Mesenchymal stem cell (in vitro differentiated cells and primary cell): ENCODE results near the gene MOB3B.
"Not testable (repeated sequence)": the region's sequence is repeated elsewhere in the genome, so short reads cannot be mapped to it uniquely, and the experiment has no call there.

Experiments
- DNase-seq: peaks from one replicate; pipeline ENCODE4 v3.0.0-alpha.2; 2013
- H2AFZ ChIP-seq: one replicate; pipeline ENCODE4 v1.6.1; 2013; ENCODE audit warnings: low read depth, mild to moderate bottlenecking, control low read depth, inconsistent platforms, low read length, moderate library complexity
- H2AK5ac ChIP-seq: 2 replicates; pipeline ENCODE4 v1.6.1; 2013; ENCODE audit warnings: low read length, moderate library complexity, mild to moderate bottlenecking, inconsistent platforms; ENCODE audit not compliant: severe bottlenecking
- H2BK120ac ChIP-seq: one replicate; pipeline ENCODE4 v1.6.1; 2013; ENCODE audit warnings: low read depth, mild to moderate bottlenecking, inconsistent platforms, low read length, moderate library complexity
- H2BK12ac ChIP-seq, 2 experiments: one replicate each; pipeline ENCODE4 v1.6.1; 2013; ENCODE audit warnings: inconsistent platforms in 2 of 2, low read length in 2 of 2, mild to moderate bottlenecking in 2 of 2, moderate library complexity in 2 of 2, control low read depth in 1 of 2
- H2BK15ac ChIP-seq: one replicate; pipeline ENCODE4 v1.6.1; 2013; ENCODE audit warnings: mild to moderate bottlenecking, low read depth, inconsistent platforms; ENCODE audit not compliant: poor library complexity, severe bottlenecking
- H2BK5ac ChIP-seq: 2 replicates; pipeline ENCODE4 v1.6.1; 2013; ENCODE audit warnings: low read depth, mild to moderate bottlenecking, low read length, control low read depth, inconsistent platforms; ENCODE audit not compliant: poor library complexity, severe bottlenecking
- H3K14ac ChIP-seq, 2 experiments: one replicate each; pipeline ENCODE4 v1.6.1; 2013; ENCODE audit warnings: inconsistent platforms in 2 of 2, low read length in 2 of 2, control low read depth in 1 of 2, mild to moderate bottlenecking in 1 of 2, moderate library complexity in 1 of 2
- H3K18ac ChIP-seq, 2 experiments: one replicate each; pipeline ENCODE4 v1.6.1; 2013; ENCODE audit warnings: inconsistent platforms in 2 of 2, low read length in 2 of 2, control low read depth in 1 of 2, low read depth in 1 of 2, mild to moderate bottlenecking in 1 of 2
- H3K23ac ChIP-seq, 2 experiments: one replicate each; pipeline ENCODE4 v1.6.1; 2013; ENCODE audit warnings: inconsistent platforms in 2 of 2, low read length in 2 of 2, mild to moderate bottlenecking in 2 of 2, moderate library complexity in 2 of 2, control low read depth in 1 of 2
- H3K27ac ChIP-seq: 2 replicates; pipeline ENCODE4 v1.5.1; 2013; ENCODE audit warnings: mild to moderate bottlenecking, moderate library complexity, low read length, control low read depth, inconsistent platforms; ENCODE audit not compliant: poor library complexity, severe bottlenecking
- H3K27me3 ChIP-seq, 2 experiments: 2 replicates each; pipeline versions ENCODE4 v1.6.1 to v1.7.0; 2013; ENCODE audit warnings: low read length in 2 of 2, mild to moderate bottlenecking in 2 of 2, moderate library complexity in 2 of 2, control low read depth in 1 of 2, inconsistent platforms in 1 of 2; ENCODE audit not compliant: control insufficient read depth in 1 of 2, insufficient read depth in 1 of 2
- H3K36me3 ChIP-seq, 2 experiments: 2 replicates each; pipeline versions ENCODE4 v1.6.1 to v1.7.0; 2013; ENCODE audit warnings: low read length in 2 of 2, control low read depth in 1 of 2, inconsistent platforms in 1 of 2, low read depth in 1 of 2, mild to moderate bottlenecking in 1 of 2; ENCODE audit not compliant: insufficient read depth in 2 of 2, control insufficient read depth in 1 of 2
- H3K4ac ChIP-seq, 2 experiments: one replicate each; pipeline ENCODE4 v1.6.1; 2013; ENCODE audit warnings: inconsistent platforms in 2 of 2, low read length in 2 of 2, mild to moderate bottlenecking in 2 of 2, moderate library complexity in 2 of 2, control low read depth in 1 of 2, low read depth in 1 of 2
- H3K4me1 ChIP-seq: 2 replicates; pipeline ENCODE4 v1.6.1; 2013; ENCODE audit warnings: low read depth, low read length, control low read depth; ENCODE audit not compliant: control insufficient read depth, insufficient read depth
- H3K4me2 ChIP-seq: 2 replicates; pipeline ENCODE4 v1.6.1; 2013; ENCODE audit warnings: low read length, mild to moderate bottlenecking, inconsistent platforms; ENCODE audit not compliant: poor library complexity, severe bottlenecking
- H3K4me3 ChIP-seq, 2 experiments: 2 replicates each; pipeline versions ENCODE4 v1.5.1 to v1.7.0; 2013; ENCODE audit warnings: low read length in 2 of 2, mild to moderate bottlenecking in 2 of 2, control low read depth in 1 of 2, low read depth in 1 of 2; ENCODE audit not compliant: insufficient read depth in 1 of 2
- H3K79me1 ChIP-seq: replicated peaks from 2 replicates; pipeline ENCODE4 v1.6.1; 2013; ENCODE audit warnings: mild to moderate bottlenecking, control low read depth, low read length, inconsistent platforms; ENCODE audit not compliant: poor library complexity, severe bottlenecking
- H3K9ac ChIP-seq: 2 replicates; pipeline ENCODE4 v1.7.0; 2013; ENCODE audit warnings: mild to moderate bottlenecking, low read length, moderate library complexity
- H3K9me3 ChIP-seq: 2 replicates; pipeline ENCODE4 v1.7.0; 2013; ENCODE audit warnings: mild to moderate bottlenecking, low read length; ENCODE audit not compliant: control insufficient read depth
- H4K8ac ChIP-seq: one replicate; pipeline ENCODE4 v1.6.1; 2013; ENCODE audit warnings: inconsistent platforms, mild to moderate bottlenecking, low read length, moderate library complexity
- H4K91ac ChIP-seq: one replicate; pipeline ENCODE4 v1.6.1; 2013; ENCODE audit warnings: mild to moderate bottlenecking, low read length, inconsistent platforms
- WGBS: methylation state at CpG from one replicate; pipeline ENCODE4 v1.1.7; 2013; ENCODE audit warnings: mixed read lengths; 5-methylcytosine and 5-hydroxymethylcytosine counted together

Gene MOB3B

DNA sequence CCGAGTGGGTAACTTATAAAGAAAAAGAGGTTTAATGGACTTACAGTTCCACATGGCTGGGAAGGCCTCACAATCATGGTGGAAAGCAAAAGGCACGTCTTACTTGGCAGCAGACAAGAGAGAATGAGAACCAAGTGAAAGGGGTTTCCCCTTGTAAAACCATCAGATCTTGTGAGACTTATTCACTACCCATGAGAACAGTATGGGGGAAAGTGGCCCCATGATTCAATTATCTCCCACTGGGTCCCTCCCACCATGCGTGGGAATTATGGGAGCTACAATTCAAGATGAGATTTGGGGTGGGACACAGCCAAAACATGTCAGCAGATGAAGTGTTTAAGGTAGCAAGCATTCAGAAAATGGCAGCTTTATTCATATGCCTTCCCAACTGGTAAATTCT is 81.3 kb downstream of the MOB3B start:
- H3K4me1 ChIP-seq, H3K9ac ChIP-seq, H3K36me3 ChIP-seq, H2BK5ac ChIP-seq, H3K14ac ChIP-seq, H3K4ac ChIP-seq, H3K27me3 ChIP-seq, H4K8ac ChIP-seq, H4K91ac ChIP-seq, H2AFZ ChIP-seq, DNase-seq, H3K4me3 ChIP-seq, H2AK5ac ChIP-seq, H3K27ac ChIP-seq, H3K79me1 ChIP-seq, H3K9me3 ChIP-seq, H3K18ac ChIP-seq, H3K4me2 ChIP-seq, H2BK15ac ChIP-seq, H2BK12ac ChIP-seq, H2BK120ac ChIP-seq, H3K23ac ChIP-seq: not testable (repeated sequence)
- 82% methylated on average over 3 of the region's 3 CpGs for WGBS

DNA sequence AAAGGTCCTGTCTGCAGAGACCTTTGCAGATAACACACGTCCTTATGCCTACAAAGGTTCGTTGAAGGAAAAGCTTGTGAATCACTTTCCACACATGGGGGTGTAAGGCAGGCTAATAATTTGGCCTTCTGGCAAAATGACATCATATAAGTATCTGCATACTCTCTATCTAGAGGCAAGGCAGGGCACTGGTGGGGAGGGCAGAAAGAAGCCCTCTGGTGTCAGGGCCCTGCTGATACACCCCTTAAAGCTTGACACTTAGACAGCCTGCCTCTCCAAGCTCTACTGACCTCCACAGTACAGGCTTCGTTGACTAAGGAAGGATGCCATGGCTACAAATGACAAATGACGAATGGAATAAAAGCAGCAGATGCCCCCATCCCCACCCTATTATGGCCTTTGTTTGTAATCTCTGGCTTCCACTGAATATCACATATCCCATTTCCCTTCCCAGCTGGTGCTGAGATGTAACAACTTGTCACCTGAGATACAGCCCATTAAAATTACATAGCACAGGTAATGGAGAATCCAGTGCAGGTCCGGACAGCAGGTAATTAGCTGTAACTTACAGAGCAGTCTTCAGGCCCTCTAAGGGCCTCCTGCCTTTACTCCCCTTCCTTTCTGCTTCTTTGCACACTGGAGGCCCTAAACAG is 82.5 kb downstream of the MOB3B start:
- no peak overlapping the region for H3K27ac ChIP-seq
- H3K4me3 ChIP-seq: no peak overlapping the region
- no peak overlapping the region for H3K4me2 ChIP-seq
- no peak overlapping the region for H3K14ac ChIP-seq
- H2AFZ ChIP-seq: no peak overlapping the region
- no peak for DNase-seq
- WGBS: 74% methylated on average over 4 of the region's 5 CpGs
- no peak overlapping the region for H3K4ac ChIP-seq
- no peaks in the 10 kb centered on the region for H3K79me1 ChIP-seq
- H2BK5ac ChIP-seq: no peak overlapping the region
- H3K4me1 ChIP-seq: no peaks in the 10 kb centered on the region
- H2BK12ac ChIP-seq: no peak overlapping the region
- H3K9me3 ChIP-seq: no peaks in the 10 kb centered on the region
- H3K23ac ChIP-seq: no peak overlapping the region
- H4K8ac ChIP-seq: no peak overlapping the region
- no peak overlapping the region for H3K9ac ChIP-seq
- no peaks in the 10 kb centered on the region for H3K36me3 ChIP-seq
- H3K18ac ChIP-seq: no peak overlapping the region
- no peak overlapping the region for H2AK5ac ChIP-seq
- H2BK15ac ChIP-seq: no peak overlapping the region
- H2BK120ac ChIP-seq: no peak overlapping the region
- peaks cover 0 to 6% of the 10 kb centered on the region in 2 experiments for H3K27me3 ChIP-seq
- H4K91ac ChIP-seq: no peak overlapping the region

DNA sequence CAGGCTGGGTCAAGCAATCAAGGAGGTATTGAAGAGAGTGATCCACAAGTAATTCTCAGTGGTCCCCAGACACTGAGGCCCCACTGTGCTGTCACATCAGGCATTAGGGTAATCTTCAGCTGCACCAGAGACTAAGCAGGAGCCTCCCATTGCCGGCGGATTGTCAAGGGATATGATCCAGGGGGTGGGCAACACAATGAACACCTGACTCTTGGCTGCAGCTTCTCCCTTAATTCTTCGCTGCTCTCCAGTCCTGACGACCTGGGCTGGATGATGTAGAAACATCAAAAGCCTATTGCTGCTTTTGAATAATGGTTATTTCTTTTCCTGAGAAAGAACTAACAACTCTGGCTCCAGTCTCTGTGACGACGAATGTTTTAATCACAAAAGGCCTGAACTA is 83.9 kb downstream of the MOB3B start:
- Histone ChIP-seq H3K14ac (no peak overlapping the region), H4K91ac (no peak overlapping the region), H3K4ac (no peak overlapping the region), H2BK120ac (no peak overlapping the region), H3K18ac (no peak overlapping the region), H4K8ac (no peak overlapping the region), H3K36me3 (no peaks in the 10 kb centered on the region), H2BK15ac (no peak overlapping the region), H2AK5ac (no peak overlapping the region), H3K79me1 (no peaks in the 10 kb centered on the region), H3K27ac (no peak overlapping the region), H3K27me3 (peaks cover 0 to 6% of the 10 kb centered on the region in 2 experiments), H2BK12ac (no peak overlapping the region), H3K9ac (no peak overlapping the region), H2AFZ (no peak overlapping the region), H3K9me3 (no peaks in the 10 kb centered on the region), H3K23ac (no peak overlapping the region), H3K4me2 (no peak overlapping the region), H2BK5ac (no peak overlapping the region), H3K4me3 (no peak overlapping the region), H3K4me1 (peaks cover 2% of the 10 kb centered on the region)
- no peak for DNase-seq
- WGBS: 79% methylated on average over 6 of the region's 6 CpGs

DNA sequence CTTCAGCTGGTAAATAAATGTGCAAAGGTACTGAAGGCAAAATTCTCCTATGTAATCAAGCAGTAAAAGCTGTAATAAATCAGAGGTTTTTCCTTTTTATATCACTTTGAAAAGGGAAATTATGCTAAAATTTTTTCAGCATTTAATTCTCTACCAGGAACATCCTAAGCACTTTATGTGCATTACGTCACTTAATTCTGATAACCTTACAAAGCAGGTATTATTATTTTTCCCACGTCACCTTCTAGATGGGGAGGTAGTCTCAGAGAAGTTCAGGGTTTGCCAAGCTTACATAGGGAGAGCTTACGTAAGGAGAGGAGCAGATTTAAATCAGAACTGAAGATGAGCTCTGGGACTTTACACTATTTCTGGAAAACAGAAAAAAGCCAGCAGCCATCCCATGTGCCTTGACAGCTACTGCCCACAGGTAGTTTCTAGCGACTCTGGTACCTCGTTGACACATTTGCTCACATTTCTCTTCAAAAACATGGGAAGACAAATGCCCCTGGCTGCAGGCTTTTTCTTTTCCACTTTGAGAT is 84.5 kb downstream of the MOB3B start:
- 92% methylated on average over 4 of the region's 5 CpGs for WGBS
- Histone ChIP-seq H3K79me1 (no peaks in the 10 kb centered on the region), H3K23ac (no peak overlapping the region), H3K14ac (no peak overlapping the region), H3K27me3 (peaks cover 0 to 6% of the 10 kb centered on the region in 2 experiments), H3K18ac (no peak overlapping the region), H3K9me3 (no peaks in the 10 kb centered on the region), H2BK5ac (no peak overlapping the region), H3K4me3 (no peak overlapping the region), H3K4me2 (no peak overlapping the region), H2AK5ac (no peak overlapping the region), H2AFZ (no peak overlapping the region), H2BK12ac (no peak overlapping the region), H2BK120ac (no peak overlapping the region), H3K36me3 (no peaks in the 10 kb centered on the region), H3K9ac (no peak overlapping the region), H2BK15ac (no peak overlapping the region), H4K8ac (no peak overlapping the region), H3K27ac (no peak overlapping the region), H3K4ac (no peak overlapping the region), H3K4me1 (peaks cover 2% of the 10 kb centered on the region), H4K91ac (no peak overlapping the region)
- no peak for DNase-seq
